Immature natural killer cell (primary cell): ENCODE results near the gene SRRM4. TPM values are rescaled to one million over a fixed set of nuclear protein-coding genes. Genes with fewer than 3 reads are reported as not detected.

Experiments
- DNase-seq, 3 donors: peaks; one replicate each; pipeline ENCODE4 v3.0.0; 2022; ENCODE audit warnings: mixed read lengths in 1 of 3
- H3K27ac Mint-ChIP-seq, 6 donors: one replicate each; pipeline ENCODE4 v1.8.0; 2020; ENCODE audit warnings: mixed read lengths in 6 of 6, mild to moderate bottlenecking in 5 of 6, inconsistent platforms in 4 of 6, moderate library complexity in 3 of 6
- H3K27me3 Mint-ChIP-seq, 3 donors: one replicate each; pipeline ENCODE4 v1.8.0; 2020 to 2021; ENCODE audit warnings: low read depth in 3 of 3, mild to moderate bottlenecking in 3 of 3, mixed read lengths in 3 of 3, moderate library complexity in 3 of 3, inconsistent platforms in 1 of 3
- H3K36me3 Mint-ChIP-seq, 3 donors: one replicate each; pipeline ENCODE4 v1.8.0; 2020; ENCODE audit warnings: mixed read lengths in 3 of 3, inconsistent platforms in 2 of 3, mild to moderate bottlenecking in 2 of 3
- H3K4me1 Mint-ChIP-seq, 2 donors: one replicate each; pipeline ENCODE4 v1.8.0; 2020; ENCODE audit warnings: inconsistent platforms in 2 of 2, mild to moderate bottlenecking in 2 of 2, mixed read lengths in 2 of 2, moderate library complexity in 1 of 2
- H3K4me3 Mint-ChIP-seq, 5 donors: one replicate each; pipeline ENCODE4 v1.8.0; 2020; ENCODE audit warnings: mild to moderate bottlenecking in 5 of 5, mixed read lengths in 5 of 5, inconsistent platforms in 3 of 5, moderate library complexity in 3 of 5
- H3K9me3 Mint-ChIP-seq, 6 donors: one replicate each; pipeline ENCODE4 v1.8.0; 2020; ENCODE audit warnings: mild to moderate bottlenecking in 6 of 6, mixed read lengths in 6 of 6, inconsistent platforms in 4 of 6, moderate library complexity in 3 of 6
- polyA plus RNA-seq, 3 donors: library from polyadenylated mRNA; unstranded; fragments of 300-500 nt; fragmentation: Illumina TruSeq; gene quantifications; one replicate each; pipeline ENCODE4 v1.2.3, GENCODE V29; 2021

SRRM4 gene
- polyA plus RNA-seq, 3 donors from 2014 or later = not detected

DNA sequence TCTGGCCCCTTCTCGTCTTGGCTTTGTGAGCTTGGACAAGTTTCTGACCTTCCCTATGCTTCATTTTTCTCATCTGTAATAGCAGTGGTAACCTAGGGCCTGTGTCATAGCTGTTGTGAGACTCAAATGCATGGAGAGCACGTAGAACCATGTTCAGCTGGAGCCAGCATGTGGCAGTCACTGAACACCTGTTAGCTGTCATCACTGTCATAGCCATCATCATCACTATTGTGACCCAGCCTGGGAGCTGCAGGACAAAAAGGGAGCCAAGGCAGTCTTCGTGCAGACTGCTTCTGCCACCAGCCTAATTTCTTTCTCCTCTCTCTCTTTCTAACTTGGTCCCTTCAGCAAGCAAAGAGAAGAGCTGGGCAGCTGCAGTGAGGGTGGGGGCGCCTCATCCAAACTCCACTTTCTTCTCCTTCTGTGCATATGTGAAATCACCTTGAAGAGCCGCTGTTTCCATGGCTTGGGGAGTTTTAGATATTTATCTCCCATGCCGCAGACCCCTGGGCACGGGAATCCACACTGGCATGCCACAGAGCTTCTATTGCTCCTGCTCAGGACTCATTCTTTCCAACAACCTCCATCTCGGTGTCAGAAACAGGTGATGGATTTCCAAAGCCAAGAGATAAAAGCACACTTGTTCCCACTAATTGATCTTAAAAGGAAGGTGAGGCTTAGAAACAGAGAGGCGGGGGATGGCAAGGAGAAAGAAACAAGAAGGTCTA, 87.0 kb downstream of the SRRM4 start:
- peaks cover 0 to 2% (median 1%) of the 10 kb centered on the region in 3 donors for H3K27me3 Mint-ChIP-seq
- no peak overlapping the region for H3K4me3 Mint-ChIP-seq
- DNase-seq = no peak
- no peaks in the 10 kb centered on the region for H3K4me1 Mint-ChIP-seq
- no peaks in the 10 kb centered on the region for H3K36me3 Mint-ChIP-seq
- no peak overlapping the region for H3K27ac Mint-ChIP-seq
- H3K9me3 Mint-ChIP-seq = no peaks in the 10 kb centered on the region

DNA sequence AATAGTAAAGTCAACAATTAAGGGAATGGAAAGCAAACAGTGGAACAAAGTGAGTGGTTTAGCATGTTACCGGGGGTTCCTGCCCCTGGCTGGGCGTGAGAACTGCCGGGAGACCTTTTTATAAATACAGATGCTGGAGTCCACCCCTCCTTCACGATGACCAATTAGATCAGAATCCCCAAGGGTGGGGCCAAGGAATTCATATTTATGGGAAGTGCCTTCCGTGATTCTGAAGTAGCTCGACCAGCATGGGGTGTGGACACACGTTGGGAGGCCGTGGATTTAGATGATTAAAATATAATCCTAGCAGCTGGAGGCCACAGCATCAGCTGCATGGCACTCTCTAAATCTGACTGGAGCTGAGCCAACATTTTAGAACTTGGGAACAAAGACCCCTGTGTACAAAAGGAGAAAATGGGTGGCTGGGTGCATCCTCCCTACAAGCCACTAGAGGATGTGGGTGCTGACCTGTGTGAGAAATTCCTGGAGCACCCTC, 87.9 kb downstream of the SRRM4 start:
- DNase-seq = no peak
- no peaks in the 10 kb centered on the region for H3K36me3 Mint-ChIP-seq
- no peak overlapping the region for H3K27ac Mint-ChIP-seq
- no peaks in the 10 kb centered on the region for H3K4me1 Mint-ChIP-seq
- peaks cover 0 to 2% (median 1%) of the 10 kb centered on the region in 3 donors for H3K27me3 Mint-ChIP-seq
- H3K9me3 Mint-ChIP-seq = no peaks in the 10 kb centered on the region
- H3K4me3 Mint-ChIP-seq = no peak overlapping the region

GRCh38 chr12:119071176-119071575, 89.8 kb downstream of the SRRM4 start:
- Mint-ChIP-seq H3K4me1 (no peaks in the 10 kb centered on the region), H3K36me3 (no peaks in the 10 kb centered on the region), H3K4me3 (no peak overlapping the region), H3K27ac (no peak overlapping the region), H3K9me3 (no peaks in the 10 kb centered on the region), H3K27me3 (peaks cover 0 to 1% (median 0%) of the 10 kb centered on the region in 3 donors)
- DNase-seq = no peak

GRCh38 chr12:119071638-119072231, 90.4 kb downstream of the SRRM4 start:
- H3K4me1 Mint-ChIP-seq = no peaks in the 10 kb centered on the region
- no peaks in the 10 kb centered on the region for H3K36me3 Mint-ChIP-seq
- H3K4me3 Mint-ChIP-seq = no peak overlapping the region
- no peak for DNase-seq
- no peaks in the 10 kb centered on the region for H3K9me3 Mint-ChIP-seq
- peaks cover 0 to 1% (median 0%) of the 10 kb centered on the region in 3 donors for H3K27me3 Mint-ChIP-seq
- H3K27ac Mint-ChIP-seq = no peak overlapping the region

DNA sequence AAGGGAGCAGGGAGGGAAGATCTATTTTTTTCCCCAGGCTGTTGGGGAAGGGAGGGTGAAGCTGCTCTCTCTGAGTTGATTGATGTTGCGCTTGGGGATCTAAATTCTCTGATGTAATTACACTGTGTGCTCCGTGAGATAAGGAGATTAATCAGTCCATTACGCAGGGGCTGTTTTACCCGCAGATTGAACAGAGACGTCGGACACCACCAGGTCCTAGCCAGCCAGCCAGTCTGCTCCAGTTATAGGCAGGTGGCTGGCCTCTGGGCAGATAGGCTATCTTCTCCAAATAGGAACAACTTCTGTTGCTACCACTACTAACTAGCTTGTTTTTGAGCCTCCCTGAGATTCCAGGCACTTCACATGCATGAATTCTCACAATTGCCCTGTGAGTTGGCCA, 91.1 kb downstream of the SRRM4 start:
- no peak overlapping the region for H3K4me3 Mint-ChIP-seq
- H3K27me3 Mint-ChIP-seq = peaks cover 0 to 1% (median 0%) of the 10 kb centered on the region in 3 donors
- no peaks in the 10 kb centered on the region for H3K9me3 Mint-ChIP-seq
- no peaks in the 10 kb centered on the region for H3K36me3 Mint-ChIP-seq
- H3K4me1 Mint-ChIP-seq = no peaks in the 10 kb centered on the region
- DNase-seq = no peak
- H3K27ac Mint-ChIP-seq = no peak overlapping the region

DNA sequence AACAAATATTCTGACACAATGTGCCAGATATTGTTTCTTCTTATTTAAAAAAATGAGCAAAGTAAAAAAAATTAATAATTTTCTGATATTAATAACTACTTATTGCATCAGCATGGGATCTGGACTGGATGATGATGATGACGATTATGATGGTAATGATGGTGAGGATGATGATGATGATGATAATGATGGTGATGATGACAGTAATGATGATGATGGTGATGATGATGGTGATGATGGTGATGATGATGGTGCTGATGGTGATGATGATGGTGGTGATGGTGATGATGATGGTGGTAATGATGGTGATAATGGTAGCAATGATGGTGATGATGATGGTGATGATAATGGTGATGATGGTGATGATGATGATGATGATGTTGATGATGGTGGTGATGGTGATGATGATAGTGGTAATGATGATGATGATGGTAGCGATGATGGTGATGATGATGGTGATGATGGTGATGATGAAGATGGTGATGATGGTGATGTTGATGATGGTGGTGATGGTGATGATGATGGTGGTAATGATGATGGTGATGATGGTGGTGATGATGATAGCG, 94.0 kb downstream of the SRRM4 start:
- Mint-ChIP-seq H3K4me1 (no peaks in the 10 kb centered on the region), H3K27ac (no peak overlapping the region), H3K36me3 (no peaks in the 10 kb centered on the region), H3K4me3 (no peak overlapping the region), H3K9me3 (no peaks in the 10 kb centered on the region), H3K27me3 (peaks cover 0 to 1% (median 0%) of the 10 kb centered on the region in 3 donors)
- DNase-seq = no peak

DNA sequence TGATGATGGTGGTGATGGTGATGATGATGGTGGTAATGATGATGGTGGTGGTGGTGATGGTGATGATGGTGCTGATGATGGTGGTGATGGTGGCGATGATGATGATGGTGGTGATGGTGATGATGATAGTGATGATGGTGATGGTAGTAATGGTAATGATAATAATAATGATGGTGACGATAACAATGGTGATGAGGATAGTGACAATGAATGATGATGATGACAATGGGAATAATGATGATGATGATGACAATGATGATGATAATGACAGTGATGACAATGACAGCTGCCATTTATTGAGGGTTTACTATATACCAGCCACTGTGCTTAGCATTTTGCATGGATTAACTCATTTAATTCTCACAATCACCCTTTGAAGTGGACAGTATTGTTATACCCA, 94.6 kb downstream of the SRRM4 start:
- H3K27me3 Mint-ChIP-seq = peaks cover 0 to 1% (median 0%) of the 10 kb centered on the region in 3 donors
- H3K9me3 Mint-ChIP-seq = peaks cover 0 to 2% (median 0%) of the 10 kb centered on the region in 6 donors
- no peak overlapping the region for H3K4me3 Mint-ChIP-seq
- H3K27ac Mint-ChIP-seq = no peak overlapping the region
- no peak for DNase-seq
- no peaks in the 10 kb centered on the region for H3K36me3 Mint-ChIP-seq
- H3K4me1 Mint-ChIP-seq = no peaks in the 10 kb centered on the region

- no peak for DNase-seq
- Mint-ChIP-seq H3K27me3 (no peaks in the 10 kb centered on the region), H3K9me3 (peaks cover 0 to 4% (median 0%) of the 10 kb centered on the region in 6 donors), H3K4me3 (no peak overlapping the region), H3K4me1 (no peaks in the 10 kb centered on the region), H3K36me3 (no peaks in the 10 kb centered on the region), H3K27ac (no peak overlapping the region)
Observed at GRCh38 chr12:119079530-119079929, 98.2 kb downstream of the SRRM4 start.

DNA sequence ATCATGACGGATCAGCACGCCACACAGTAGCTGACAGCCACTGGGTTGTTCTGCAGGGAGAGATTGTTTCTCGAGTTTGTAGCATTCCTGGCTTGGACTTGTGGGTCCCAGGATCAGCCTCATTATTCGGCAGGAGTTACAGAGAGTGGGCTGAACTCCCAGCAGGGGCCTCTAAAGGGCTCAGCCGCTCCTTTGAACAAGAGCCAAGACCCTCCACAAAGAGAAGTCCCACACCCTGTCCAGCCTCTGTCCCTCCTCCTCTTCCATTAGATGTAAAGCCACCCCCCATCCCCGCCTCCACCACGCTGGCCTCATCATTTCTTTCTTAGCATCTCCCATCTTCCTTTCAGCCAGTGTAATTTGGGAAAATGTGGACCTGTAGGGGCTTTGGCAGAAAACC, 100.7 kb downstream of the SRRM4 start:
- DNase-seq = no peak
- Mint-ChIP-seq H3K9me3 (peaks cover 0 to 4% (median 0%) of the 10 kb centered on the region in 6 donors), H3K4me1 (no peaks in the 10 kb centered on the region), H3K27me3 (peaks cover 0 to 2% (median 0%) of the 10 kb centered on the region in 3 donors), H3K27ac (no peak overlapping the region), H3K36me3 (no peaks in the 10 kb centered on the region), H3K4me3 (no peak overlapping the region)

GRCh38 chr12:119082496-119082895, 101.2 kb downstream of the SRRM4 start:
- Mint-ChIP-seq H3K27me3 (peaks cover 0 to 2% (median 0%) of the 10 kb centered on the region in 3 donors), H3K4me3 (no peak overlapping the region), H3K9me3 (peaks cover 0 to 4% (median 0%) of the 10 kb centered on the region in 6 donors), H3K36me3 (no peaks in the 10 kb centered on the region), H3K27ac (no peak overlapping the region), H3K4me1 (no peaks in the 10 kb centered on the region)
- no peak for DNase-seq

DNA sequence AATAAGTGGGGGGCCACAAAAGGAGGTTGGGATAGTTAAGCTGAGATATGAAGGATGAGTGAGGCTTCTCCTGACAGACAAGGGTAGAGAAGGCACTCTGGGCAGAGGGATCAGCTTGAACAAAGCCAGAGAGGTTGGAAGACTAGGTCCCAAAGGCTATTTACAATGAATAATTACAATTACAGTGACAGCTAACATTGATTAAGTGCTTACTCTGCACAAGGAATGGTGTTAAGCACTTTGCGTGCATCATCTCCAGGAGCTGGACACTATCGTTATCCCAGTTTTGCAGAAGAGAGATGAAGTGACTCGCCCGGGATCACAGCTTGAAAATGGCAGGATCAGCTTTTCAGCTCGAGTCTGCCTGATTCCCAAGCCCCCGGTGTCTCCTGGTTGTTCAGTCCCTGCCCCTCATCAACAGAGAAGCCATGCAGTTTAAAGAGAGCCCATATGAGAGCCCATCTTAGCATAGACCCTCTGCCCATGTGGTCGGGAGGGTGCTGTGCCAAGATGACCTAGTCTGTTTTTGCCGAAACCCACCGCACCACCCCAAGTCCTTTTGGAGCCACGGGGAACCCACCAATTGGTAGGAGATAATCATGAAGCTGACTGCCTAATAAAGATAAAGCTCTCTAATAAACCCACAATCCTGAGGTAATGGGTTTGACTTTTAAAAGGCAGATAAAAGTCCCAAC, 107.5 kb downstream of the SRRM4 start:
- Mint-ChIP-seq H3K4me1 (no peaks in the 10 kb centered on the region), H3K36me3 (no peaks in the 10 kb centered on the region), H3K27ac (no peak overlapping the region), H3K9me3 (peaks cover 0 to 1% (median 0%) of the 10 kb centered on the region in 6 donors), H3K4me3 (no peak overlapping the region), H3K27me3 (peaks cover 0 to 2% (median 0%) of the 10 kb centered on the region in 3 donors)
- no peak for DNase-seq

- H3K4me3 Mint-ChIP-seq = no peak overlapping the region
Observed at GRCh38 chr12:119089380-119090013, 108.2 kb downstream of the SRRM4 start.

GRCh38 chr12:119090276-119090675, 108.9 kb downstream of the SRRM4 start:
- Mint-ChIP-seq H3K4me3 (no peak overlapping the region), H3K36me3 (no peaks in the 10 kb centered on the region), H3K27me3 (peaks cover 0 to 9% (median 0%) of the 10 kb centered on the region in 3 donors), H3K9me3 (peaks cover 0 to 1% (median 0%) of the 10 kb centered on the region in 6 donors), H3K4me1 (no peaks in the 10 kb centered on the region), H3K27ac (no peak overlapping the region)
- no peak for DNase-seq

More at GRCh38 chr12:119089380-119090013, 108.2 kb downstream of the SRRM4 start:
- Mint-ChIP-seq H3K27me3 (peaks cover 0 to 4% (median 0%) of the 10 kb centered on the region in 3 donors), H3K9me3 (peaks cover 0 to 1% (median 0%) of the 10 kb centered on the region in 6 donors), H3K36me3 (no peaks in the 10 kb centered on the region), H3K4me1 (no peaks in the 10 kb centered on the region), H3K27ac (no peak overlapping the region)
- DNase-seq = no peak
